LNCaP clone FGC (cell line): ENCODE measurements around the gene LEKR1.
"Not testable (repeated sequence)": the region's sequence is repeated elsewhere in the genome, so short reads cannot be mapped to it uniquely, and the experiment has no call there.

Source experiments
- DNase-seq: peaks from one replicate; pipeline ENCODE4 v3.0.0-alpha.2; 2011; ENCODE audit warnings: low read depth
- H3K4me3 ChIP-seq: 2 replicates; pipeline ENCODE4 v1.5.1; 2011; ENCODE audit warnings: mild to moderate bottlenecking, low read depth, low read length, control low read depth
- CTCF ChIP-seq: IDR thresholded peaks from 2 replicates; pipeline ENCODE4 v1.5.1; 2012; ENCODE audit warnings: mild to moderate bottlenecking; ENCODE audit not compliant: control insufficient read depth, insufficient read depth; ENCODE audit errors: extremely low read depth

The LEKR1 gene

DNA sequence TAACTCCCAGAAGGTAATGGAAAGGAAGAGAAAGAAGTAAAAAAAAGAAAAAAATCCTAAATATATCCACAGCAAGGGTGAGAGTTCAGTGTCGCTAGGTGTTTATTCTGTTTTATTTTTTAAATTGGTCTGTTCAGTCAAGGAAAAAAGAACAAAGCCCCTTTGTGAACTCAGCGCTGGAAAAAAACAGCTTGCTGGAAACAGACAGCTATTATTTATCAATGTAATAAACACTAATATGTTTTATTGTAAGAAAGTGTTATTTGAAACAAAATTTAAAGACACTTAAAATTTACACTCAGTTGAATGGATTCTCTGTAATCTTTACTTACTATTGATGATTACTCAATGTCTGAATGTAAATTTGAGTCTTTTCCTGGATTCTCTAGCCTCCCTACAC lies 32.3 kb upstream of the LEKR1 start:
- no peak for TF ChIP-seq CTCF
- H3K4me3 ChIP-seq: no peak overlapping the region
- DNase-seq: no peak

GRCh38 chr3:156795890-156796481 lies 30.2 kb upstream of the LEKR1 start:
- DNase-seq: no peak
- TF ChIP-seq CTCF: no peak
- H3K4me3 ChIP-seq: no peak overlapping the region

GRCh38 chr3:156797368-156797767 lies 28.8 kb upstream of the LEKR1 start:
- no peak for DNase-seq
- TF ChIP-seq CTCF: no peak
- no peak overlapping the region for H3K4me3 ChIP-seq

DNA sequence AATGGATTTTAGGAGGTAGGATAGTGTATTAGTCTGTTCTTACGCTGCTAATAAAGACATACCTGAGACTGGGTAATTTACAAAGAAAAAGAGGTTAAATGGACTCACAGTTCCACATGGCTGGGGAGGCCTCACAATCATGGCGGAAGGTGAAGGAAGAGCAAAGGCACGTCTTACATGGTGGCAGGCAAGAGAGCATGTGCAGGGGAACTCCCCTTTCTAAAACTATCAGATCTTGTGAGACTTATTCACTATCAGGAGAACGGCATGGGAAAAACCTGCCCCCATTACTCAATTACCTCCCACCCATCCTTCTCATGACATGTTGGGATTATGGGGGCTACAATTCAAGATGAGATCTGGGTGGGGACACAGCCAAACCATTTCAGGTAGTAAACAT lies 25.9 kb upstream of the LEKR1 start:
- H3K4me3 ChIP-seq: not testable (repeated sequence)

GRCh38 chr3:156801746-156802145 lies 24.4 kb upstream of the LEKR1 start:
- no peak for DNase-seq
- no peak overlapping the region for H3K4me3 ChIP-seq
- TF ChIP-seq CTCF: no peak

More for the DNA sequence above, 25.9 kb upstream of the LEKR1 start:
- not testable (repeated sequence) for DNase-seq

DNA sequence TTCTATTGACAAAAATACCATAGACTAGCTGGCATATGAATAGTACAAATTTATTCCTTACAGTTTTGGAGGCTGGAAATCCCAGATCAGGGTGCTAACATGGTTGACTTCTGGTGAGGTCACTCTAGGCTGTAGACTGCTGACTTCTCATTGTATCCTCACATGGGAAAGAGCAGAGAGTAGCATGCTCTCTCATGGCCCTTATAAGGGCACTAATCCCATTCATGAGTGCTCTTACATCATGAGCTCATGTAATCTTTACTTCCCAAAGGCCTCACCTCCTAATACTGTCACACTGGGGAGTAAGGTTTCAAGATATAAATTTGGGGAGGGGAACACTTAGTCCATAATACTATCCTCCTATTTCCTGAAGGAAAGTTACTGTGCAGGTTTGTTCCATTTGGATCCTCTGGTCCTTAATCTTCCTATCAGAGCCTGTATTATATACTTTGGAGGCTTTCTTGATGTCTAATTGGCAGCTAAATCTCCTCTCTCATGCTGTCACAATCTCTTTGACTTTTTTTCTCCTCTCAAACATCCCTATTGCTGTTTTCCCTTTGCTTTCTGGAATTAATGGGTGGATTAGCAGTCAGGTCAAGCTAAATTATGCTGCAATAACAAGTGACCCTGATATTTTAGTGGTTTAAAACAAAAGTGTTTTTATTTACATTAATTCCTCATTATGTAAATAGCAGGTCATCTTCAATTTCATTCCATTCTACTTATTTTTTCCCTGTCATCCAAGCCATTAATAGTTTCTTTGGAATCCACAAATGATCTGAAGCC lies 23.1 kb upstream of the LEKR1 start:
- H3K4me3 ChIP-seq: no peak overlapping the region

More for the DNA sequence above, 23.1 kb upstream of the LEKR1 start:
- no peak for TF ChIP-seq CTCF
- no peak for DNase-seq
